ENCODE measurements around the gene SFXN1. TPM values are rescaled to one million over a fixed set of nuclear protein-coding genes. Genes with fewer than 3 reads are reported as not detected.
"Not testable (repeated sequence)": the region's sequence is repeated elsewhere in the genome, so short reads cannot be mapped to it uniquely, and the experiment has no call there.

Gene SFXN1
- total RNA-seq, 2 experiments from 2014 or later: 133 to 138 TPM

- intact Hi-C loops (cut with DNase I, micrococcal nuclease): no loop called here
Observed at GRCh38 chr5:175531361-175531760, 53.0 kb downstream of the SFXN1 start.

GRCh38 chr5:175534070-175534932, 55.9 kb downstream of the SFXN1 start:
- Mint-ChIP-seq H3K4me1 (ENCODE audit: low read depth) (peaks cover 28% of the 10 kb centered on the region), H3K4me3 (peak overlapping the region; percentile 75), H3K9me3 (no peaks in the 10 kb centered on the region), H3K27me3 (no peaks in the 10 kb centered on the region), H3K27ac (no peak overlapping the region), H3K36me3 (ENCODE audit: low read depth) (peaks cover 20% of the 10 kb centered on the region)
- Histone ChIP-seq H3K36me3 (ENCODE audit: insufficient read depth, low read length) (peaks cover 5% of the 10 kb centered on the region), H3K27ac (ENCODE audit: low read depth in 1 of 2, low read length in 2 of 2) (no peak overlapping the region), H3K4me3 (ENCODE audit: low read length) (peak overlapping the region; percentile 22), H3K27me3 (ENCODE audit: control insufficient read depth in 1 of 2, insufficient read depth in 2 of 2, low read length in 2 of 2) (no peaks in the 10 kb centered on the region), H3K9me3 (ENCODE audit: control insufficient read depth in 1 of 2, insufficient read depth in 1 of 2, low read length in 2 of 2) (no peaks in the 10 kb centered on the region), H3K4me1 (ENCODE audit: insufficient read depth, low read length) (peaks cover 16% of the 10 kb centered on the region)
- TF ChIP-seq CTCF (IDR thresholded peaks at IDR 0.05): peak; percentile 100
- ChIA-PET POLR2A (interaction anchor here (0.8 to 1.8 kb wide), 8 partner anchors 13 to 185 kb away, joined by 3 to 9 read pairs (median 6); partner anchors contain the start of gene SFXN1), CTCF (interaction anchor here (0.7 to 2.6 kb wide), 39 partner anchors 8 to 1531 kb away, joined by 3 to 31 read pairs (median 4); no protein-coding TSS in a partner anchor)
- intact Hi-C loops (cut with DNase I, micrococcal nuclease): loop anchor here (1.0 to 2.0 kb wide), 4 partner anchors 124 to 185 kb away; partner anchors contain the start of gene HRH2 (in 2 of the 2)
- ATAC-seq (ENCODE audit: poor library complexity) (peak; percentile 100), DNase-seq (peak; percentile 74 to 92 (median 82))

More at GRCh38 chr5:175531361-175531760, 53.0 kb downstream of the SFXN1 start:
- TF ChIP-seq CTCF (IDR thresholded peaks at IDR 0.05): no peak
- Mint-ChIP-seq H3K4me1 (ENCODE audit: low read depth) (peaks cover 31% of the 10 kb centered on the region), H3K27ac (no peak overlapping the region), H3K36me3 (ENCODE audit: low read depth) (peaks cover 43% of the 10 kb centered on the region), H3K4me3 (no peak overlapping the region), H3K27me3 (no peaks in the 10 kb centered on the region), H3K9me3 (no peaks in the 10 kb centered on the region)
- ChIA-PET POLR2A (interaction anchor here (1.3 kb wide), 1 partner anchor 8 kb away, joined by 4 read pairs; no protein-coding TSS in a partner anchor), CTCF (no interaction called here)
- DNase-seq (no peak), ATAC-seq (ENCODE audit: poor library complexity) (no peak)
- H3K9me3 ChIP-seq (ENCODE audit: control insufficient read depth in 1 of 2, insufficient read depth in 1 of 2, low read length in 2 of 2): no peaks in the 10 kb centered on the region
- no peak overlapping the region for H3K27ac ChIP-seq (ENCODE audit: low read depth in 1 of 2, low read length in 2 of 2)
- peaks cover 16% of the 10 kb centered on the region for H3K4me1 ChIP-seq (ENCODE audit: insufficient read depth, low read length)
- no peak overlapping the region for H3K4me3 ChIP-seq (ENCODE audit: low read length)
- no peaks in the 10 kb centered on the region for H3K27me3 ChIP-seq (ENCODE audit: control insufficient read depth in 1 of 2, insufficient read depth in 2 of 2, low read length in 2 of 2)
- H3K36me3 ChIP-seq (ENCODE audit: insufficient read depth, low read length): peaks cover 23% of the 10 kb centered on the region

- H3K27me3 ChIP-seq (ENCODE audit: control insufficient read depth in 1 of 2, insufficient read depth in 2 of 2, low read length in 2 of 2); H3K4me3 ChIP-seq (ENCODE audit: low read length); H3K27me3 Mint-ChIP-seq; ATAC-seq (ENCODE audit: poor library complexity); H3K27ac Mint-ChIP-seq; H3K36me3 ChIP-seq (ENCODE audit: insufficient read depth, low read length); DNase-seq; H3K9me3 Mint-ChIP-seq; H3K9me3 ChIP-seq (ENCODE audit: control insufficient read depth in 1 of 2, insufficient read depth in 1 of 2, low read length in 2 of 2); H3K4me3 Mint-ChIP-seq; H3K27ac ChIP-seq (ENCODE audit: low read depth in 1 of 2, low read length in 2 of 2): not testable (repeated sequence)
- H3K4me1 ChIP-seq (ENCODE audit: insufficient read depth, low read length): peaks cover 16% of the 10 kb centered on the region
- peaks cover 24% of the 10 kb centered on the region for H3K4me1 Mint-ChIP-seq (ENCODE audit: low read depth)
- ChIA-PET CTCF (interaction anchor here (2.1 to 2.6 kb wide), 6 partner anchors 12 to 194 kb away, joined by 8 to 31 read pairs (median 22); no protein-coding TSS in a partner anchor), POLR2A (interaction anchor here (1.8 kb wide), 1 partner anchor 14 kb away, joined by 9 read pairs; no protein-coding TSS in a partner anchor)
- intact Hi-C loops (cut with DNase I, micrococcal nuclease): loop anchor here (1.0 to 2.0 kb wide), 2 partner anchors 123 to 183 kb away; partner anchors contain the start of gene HRH2 (in 1 of the 2)
- H3K36me3 Mint-ChIP-seq (ENCODE audit: low read depth): peaks cover 11% of the 10 kb centered on the region
Observed at GRCh38 chr5:175535331-175535730, 57.0 kb downstream of the SFXN1 start.

All from CD4-positive, alpha-beta T cell (primary cell).